Mesendoderm (in vitro differentiated cells): Measurements from ENCODE around the gene RUFY4.

Experiments
- DNase-seq: peaks from one replicate; pipeline ENCODE4 v3.0.0; 2013
- H2AK5ac ChIP-seq: 2 replicates; pipeline ENCODE4 v1.6.1; 2013; ENCODE audit warnings: low read length, inconsistent platforms
- H2BK120ac ChIP-seq: 2 replicates; pipeline ENCODE4 v1.6.1; 2013; ENCODE audit warnings: low read depth, mild to moderate bottlenecking, low read length, moderate library complexity, mixed read lengths
- H2BK15ac ChIP-seq: replicated peaks from 2 replicates; pipeline ENCODE4 v1.6.1; 2013; ENCODE audit warnings: low read depth, mild to moderate bottlenecking, moderate library complexity
- H2BK5ac ChIP-seq: 2 replicates; pipeline ENCODE4 v1.6.1; 2013; ENCODE audit warnings: low read length, inconsistent platforms
- H3K18ac ChIP-seq: 2 replicates; pipeline ENCODE4 v1.6.1; 2013; ENCODE audit warnings: mild to moderate bottlenecking, low read length, mixed read lengths
- H3K23ac ChIP-seq: one replicate; pipeline ENCODE4 v1.6.1; 2013; ENCODE audit warnings: low read length
- H3K27ac ChIP-seq: 2 replicates; pipeline ENCODE4 v1.5.1; 2013; ENCODE audit warnings: low read depth, mild to moderate bottlenecking, inconsistent platforms, low read length, moderate library complexity
- H3K27me3 ChIP-seq: 2 replicates; pipeline ENCODE4 v1.6.1; 2013; ENCODE audit warnings: low read length, control low read depth, mild to moderate bottlenecking, inconsistent platforms; ENCODE audit not compliant: insufficient read depth, poor library complexity
- H3K36me3 ChIP-seq: 2 replicates; pipeline ENCODE4 v1.6.1; 2013; ENCODE audit warnings: low read length, inconsistent platforms; ENCODE audit not compliant: control insufficient read depth, insufficient read depth
- H3K4ac ChIP-seq: one replicate; pipeline ENCODE4 v1.6.1; 2013; ENCODE audit warnings: low read depth, mild to moderate bottlenecking, low read length, moderate library complexity
- H3K4me1 ChIP-seq: 2 replicates; pipeline ENCODE4 v1.6.1; 2013; ENCODE audit warnings: low read depth, low read length, inconsistent platforms; ENCODE audit not compliant: control insufficient read depth
- H3K4me2 ChIP-seq: 2 replicates; pipeline ENCODE4 v1.6.1; 2013; ENCODE audit warnings: low read length
- H3K4me3 ChIP-seq: 2 replicates; pipeline ENCODE4 v1.5.1; 2013; ENCODE audit warnings: mild to moderate bottlenecking, low read length
- H3K56ac ChIP-seq: one replicate; pipeline ENCODE4 v1.6.1; 2013; ENCODE audit warnings: low read length
- H3K79me1 ChIP-seq: 2 replicates; pipeline ENCODE4 v1.6.1; 2013; ENCODE audit warnings: low read length, inconsistent platforms
- H3K79me2 ChIP-seq: 2 replicates; pipeline ENCODE4 v1.6.1; 2013; ENCODE audit warnings: mild to moderate bottlenecking, low read length; ENCODE audit not compliant: control insufficient read depth, insufficient read depth
- H3K9ac ChIP-seq: 2 replicates; pipeline ENCODE4 v1.6.1; 2013; ENCODE audit warnings: low read length, inconsistent platforms
- H4K5ac ChIP-seq: one replicate; pipeline ENCODE4 v1.6.1; 2013; ENCODE audit warnings: low read length
- H4K8ac ChIP-seq: one replicate; pipeline ENCODE4 v1.6.1; 2013; ENCODE audit warnings: low read depth, mild to moderate bottlenecking, control low read depth, low read length, moderate library complexity
- WGBS: extraction: QIAGEN DNeasy Blood & Tissue Kit; methylation state at CpG from one replicate; pipeline ENCODE4 v1.1.7; 2013; ENCODE audit warnings: low lambda C conversion rate, missing lambda C conversion rate; ENCODE audit not compliant: insufficient coverage; ENCODE audit errors: extremely low coverage; 5-methylcytosine and 5-hydroxymethylcytosine counted together

Gene RUFY4

GRCh38 chr2:218067523-218067922 is 1.5 kb upstream of the RUFY4 start:
- no peak overlapping the region for H3K23ac ChIP-seq
- no peak overlapping the region for H3K9ac ChIP-seq
- H3K56ac ChIP-seq: no peak overlapping the region
- no peak overlapping the region for H3K4me2 ChIP-seq
- DNase-seq: no peak
- no CpG with 5 or more reads among the region's 4 CpGs for WGBS
- H3K79me2 ChIP-seq: no peaks in the 10 kb centered on the region
- no peaks in the 10 kb centered on the region for H3K36me3 ChIP-seq
- H2BK120ac ChIP-seq: no peak overlapping the region
- H3K27me3 ChIP-seq: no peaks in the 10 kb centered on the region
- no peak overlapping the region for H2AK5ac ChIP-seq
- no peaks in the 10 kb centered on the region for H3K79me1 ChIP-seq
- no peak overlapping the region for H3K18ac ChIP-seq
- H3K4me1 ChIP-seq: no peaks in the 10 kb centered on the region
- no peak overlapping the region for H3K27ac ChIP-seq
- H3K4me3 ChIP-seq: no peak overlapping the region
- no peak overlapping the region for H4K8ac ChIP-seq
- no peak overlapping the region for H2BK5ac ChIP-seq
- no peak overlapping the region for H2BK15ac ChIP-seq
- H4K5ac ChIP-seq: no peak overlapping the region
- no peak overlapping the region for H3K4ac ChIP-seq

DNA sequence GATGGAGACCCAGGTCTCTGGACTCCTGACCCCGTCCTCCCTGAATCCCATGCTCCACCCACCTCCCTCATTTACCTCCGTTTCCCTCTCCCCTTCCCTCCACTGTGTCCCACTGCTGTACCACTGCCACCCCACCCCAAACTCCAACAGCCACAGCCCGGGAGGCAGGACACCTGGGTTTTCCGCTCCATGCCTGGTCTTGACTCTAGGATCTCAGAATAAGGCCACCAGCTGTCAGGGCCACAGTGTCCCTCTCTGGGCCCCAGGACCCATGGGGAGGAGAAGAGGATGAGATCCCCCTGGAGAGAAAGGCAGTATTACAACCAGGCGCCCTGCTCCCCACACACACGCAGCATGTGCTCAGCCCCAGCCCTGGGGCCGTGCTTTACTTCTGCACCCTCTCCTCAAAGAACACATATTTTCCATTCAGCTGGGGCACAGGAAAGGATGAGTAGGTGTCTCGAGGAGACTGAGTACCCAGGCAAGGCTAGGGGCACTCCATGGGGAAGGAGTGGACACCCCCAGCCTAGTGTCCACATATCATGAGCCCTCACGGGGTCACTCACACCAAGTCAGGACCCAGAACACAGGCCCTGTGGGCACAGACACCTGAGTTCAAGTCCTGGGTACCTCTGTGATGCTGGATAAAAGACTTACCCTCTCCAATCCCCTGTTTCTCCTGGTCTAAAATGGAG is 700 bp downstream of the RUFY4 start:
- no peak for DNase-seq
- no peak overlapping the region for H2BK15ac ChIP-seq
- no peak overlapping the region for H3K4ac ChIP-seq
- H3K18ac ChIP-seq: no peak overlapping the region
- H2AK5ac ChIP-seq: no peak overlapping the region
- no peaks in the 10 kb centered on the region for H3K79me1 ChIP-seq
- no peak overlapping the region for H4K5ac ChIP-seq
- H3K4me1 ChIP-seq: no peaks in the 10 kb centered on the region
- H3K23ac ChIP-seq: no peak overlapping the region
- H3K27me3 ChIP-seq: no peaks in the 10 kb centered on the region
- H3K4me3 ChIP-seq: no peak overlapping the region
- H3K9ac ChIP-seq: no peak overlapping the region
- no peak overlapping the region for H3K56ac ChIP-seq
- no peaks in the 10 kb centered on the region for H3K36me3 ChIP-seq
- H4K8ac ChIP-seq: no peak overlapping the region
- no peak overlapping the region for H2BK120ac ChIP-seq
- H3K4me2 ChIP-seq: no peak overlapping the region
- H3K27ac ChIP-seq: no peak overlapping the region
- no CpG with 5 or more reads among the region's 9 CpGs for WGBS
- no peaks in the 10 kb centered on the region for H3K79me2 ChIP-seq
- H2BK5ac ChIP-seq: no peak overlapping the region

DNA sequence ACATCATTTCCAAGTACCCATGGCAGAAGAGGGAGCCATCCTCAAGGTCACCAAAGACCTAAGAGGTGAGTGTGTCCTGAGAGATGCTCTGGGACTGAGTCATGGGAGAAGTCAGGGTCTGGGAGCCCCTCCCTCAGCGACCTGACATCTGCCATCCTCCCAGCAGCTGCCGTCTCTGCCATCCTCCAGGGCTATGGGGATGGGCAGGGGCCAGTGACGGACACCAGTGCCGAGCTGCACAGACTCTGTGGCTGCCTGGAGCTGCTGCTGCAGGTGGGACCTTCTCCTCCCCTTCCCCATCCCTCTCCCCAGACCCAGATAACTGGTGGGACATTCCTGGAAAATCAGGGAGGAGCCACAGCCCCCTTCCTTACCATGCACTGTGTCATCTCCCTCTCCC is 1.5 kb downstream of the RUFY4 start:
- Histone ChIP-seq H2AK5ac (no peak overlapping the region), H3K79me1 (no peaks in the 10 kb centered on the region), H4K5ac (no peak overlapping the region), H3K4me1 (no peaks in the 10 kb centered on the region), H3K36me3 (no peaks in the 10 kb centered on the region), H3K4ac (no peak overlapping the region), H2BK5ac (no peak overlapping the region), H4K8ac (no peak overlapping the region), H3K56ac (no peak overlapping the region), H3K27me3 (no peaks in the 10 kb centered on the region), H2BK120ac (no peak overlapping the region), H2BK15ac (no peak overlapping the region), H3K4me2 (no peak overlapping the region), H3K27ac (no peak overlapping the region), H3K23ac (no peak overlapping the region), H3K79me2 (no peaks in the 10 kb centered on the region), H3K4me3 (no peak overlapping the region), H3K9ac (no peak overlapping the region), H3K18ac (no peak overlapping the region)
- no peak for DNase-seq
- WGBS: no CpG with 5 or more reads among the region's 4 CpGs

DNA sequence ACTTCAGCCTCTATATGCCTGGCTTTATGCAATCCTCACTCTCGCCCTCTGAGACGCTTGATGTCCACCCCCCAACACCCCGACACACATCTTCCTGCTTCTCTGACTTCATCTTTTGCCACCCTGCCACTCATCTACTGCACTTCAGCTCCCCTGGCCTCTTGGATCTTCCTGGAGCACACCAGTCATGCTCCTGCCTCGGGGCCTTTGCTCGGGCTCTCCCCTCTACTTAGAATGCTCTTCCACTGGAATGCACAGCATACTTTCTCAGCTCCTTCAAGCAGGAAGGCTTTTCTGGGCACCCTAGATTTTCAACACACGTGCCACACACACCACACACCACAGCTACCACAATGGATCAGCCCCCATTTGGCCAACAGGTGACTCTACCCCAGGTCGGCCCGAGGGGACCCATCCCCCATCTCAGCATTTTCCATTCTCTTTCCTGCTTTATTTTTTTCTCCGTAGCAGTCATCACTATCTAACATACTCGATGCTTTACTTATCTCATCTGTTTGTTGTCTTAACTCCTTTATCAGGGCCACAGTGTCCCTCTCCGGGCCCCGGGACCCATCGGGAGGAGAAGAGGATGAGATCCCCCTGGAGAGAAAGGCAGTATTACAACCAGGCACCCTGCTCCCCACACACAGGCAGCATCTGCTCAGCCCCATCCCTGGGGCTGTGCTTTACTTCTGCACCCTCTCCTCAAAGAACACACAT is 2.3 kb downstream of the RUFY4 start:
- DNase-seq: no peak
- H3K56ac ChIP-seq: no peak overlapping the region
- H3K27ac ChIP-seq: no peak overlapping the region
- no CpG with 5 or more reads among the region's 13 CpGs for WGBS
- H3K79me1 ChIP-seq: no peaks in the 10 kb centered on the region
- no peak overlapping the region for H3K18ac ChIP-seq
- no peak overlapping the region for H3K23ac ChIP-seq
- no peak overlapping the region for H3K9ac ChIP-seq
- no peak overlapping the region for H2AK5ac ChIP-seq
- no peak overlapping the region for H2BK5ac ChIP-seq
- H3K27me3 ChIP-seq: no peaks in the 10 kb centered on the region
- no peaks in the 10 kb centered on the region for H3K4me1 ChIP-seq
- H3K36me3 ChIP-seq: no peaks in the 10 kb centered on the region
- no peak overlapping the region for H3K4me2 ChIP-seq
- no peak overlapping the region for H4K8ac ChIP-seq
- no peak overlapping the region for H2BK15ac ChIP-seq
- H4K5ac ChIP-seq: no peak overlapping the region
- no peak overlapping the region for H2BK120ac ChIP-seq
- H3K79me2 ChIP-seq: no peaks in the 10 kb centered on the region
- H3K4me3 ChIP-seq: no peak overlapping the region
- no peak overlapping the region for H3K4ac ChIP-seq

DNA sequence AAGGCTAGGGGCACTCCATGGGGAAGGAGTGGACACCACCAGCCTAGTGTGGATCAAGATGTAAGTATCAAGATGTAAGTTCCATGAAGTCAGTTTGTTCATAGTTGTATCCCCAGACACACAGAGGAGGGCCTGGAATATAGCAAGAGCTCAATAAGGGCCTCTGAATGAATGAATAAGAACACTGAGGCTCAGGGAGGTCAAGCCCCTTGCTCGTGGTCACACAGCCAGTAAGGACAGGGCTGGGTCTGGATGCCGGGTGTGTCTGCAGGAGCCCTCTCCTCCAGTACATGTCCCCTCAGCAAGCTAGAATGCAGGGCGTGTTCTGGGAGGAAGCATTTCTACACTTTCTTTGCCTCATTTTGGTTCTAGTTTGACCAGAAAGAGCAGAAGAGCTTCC is 2.9 kb downstream of the RUFY4 start:
- Histone ChIP-seq H3K4me2 (no peak overlapping the region), H4K8ac (no peak overlapping the region), H2BK120ac (no peak overlapping the region), H2BK5ac (no peak overlapping the region), H3K4me3 (no peak overlapping the region), H2BK15ac (no peak overlapping the region), H3K9ac (no peak overlapping the region), H3K56ac (no peak overlapping the region), H3K4ac (no peak overlapping the region), H3K18ac (no peak overlapping the region), H4K5ac (no peak overlapping the region), H3K79me2 (no peaks in the 10 kb centered on the region), H3K79me1 (no peaks in the 10 kb centered on the region), H2AK5ac (no peak overlapping the region), H3K27me3 (no peaks in the 10 kb centered on the region), H3K27ac (no peak overlapping the region), H3K23ac (no peak overlapping the region), H3K36me3 (no peaks in the 10 kb centered on the region), H3K4me1 (no peaks in the 10 kb centered on the region)
- WGBS: no CpG with 5 or more reads among the region's 3 CpGs
- no peak for DNase-seq
